GM19372 (cell line): ENCODE results near the gene SYT4.
A peak's percentile ranks its signal among the peaks of the same experiment; 100 is the strongest.
"Not testable (repeated sequence)": the region's sequence is repeated elsewhere in the genome, so short reads cannot be mapped to it uniquely, and the experiment has no call there.

Source experiments
- ATAC-seq: cut with Tn5 transposase; IDR thresholded peaks from one replicate; pipeline ENCODE4 v1.9.1; 2021; ENCODE audit warnings: mild to moderate bottlenecking, low read depth, moderate library complexity; ENCODE audit not compliant: unreplicated experiment

Gene SYT4, protein sequence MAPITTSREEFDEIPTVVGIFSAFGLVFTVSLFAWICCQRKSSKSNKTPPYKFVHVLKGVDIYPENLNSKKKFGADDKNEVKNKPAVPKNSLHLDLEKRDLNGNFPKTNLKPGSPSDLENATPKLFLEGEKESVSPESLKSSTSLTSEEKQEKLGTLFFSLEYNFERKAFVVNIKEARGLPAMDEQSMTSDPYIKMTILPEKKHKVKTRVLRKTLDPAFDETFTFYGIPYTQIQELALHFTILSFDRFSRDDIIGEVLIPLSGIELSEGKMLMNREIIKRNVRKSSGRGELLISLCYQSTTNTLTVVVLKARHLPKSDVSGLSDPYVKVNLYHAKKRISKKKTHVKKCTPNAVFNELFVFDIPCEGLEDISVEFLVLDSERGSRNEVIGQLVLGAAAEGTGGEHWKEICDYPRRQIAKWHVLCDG

DNA sequence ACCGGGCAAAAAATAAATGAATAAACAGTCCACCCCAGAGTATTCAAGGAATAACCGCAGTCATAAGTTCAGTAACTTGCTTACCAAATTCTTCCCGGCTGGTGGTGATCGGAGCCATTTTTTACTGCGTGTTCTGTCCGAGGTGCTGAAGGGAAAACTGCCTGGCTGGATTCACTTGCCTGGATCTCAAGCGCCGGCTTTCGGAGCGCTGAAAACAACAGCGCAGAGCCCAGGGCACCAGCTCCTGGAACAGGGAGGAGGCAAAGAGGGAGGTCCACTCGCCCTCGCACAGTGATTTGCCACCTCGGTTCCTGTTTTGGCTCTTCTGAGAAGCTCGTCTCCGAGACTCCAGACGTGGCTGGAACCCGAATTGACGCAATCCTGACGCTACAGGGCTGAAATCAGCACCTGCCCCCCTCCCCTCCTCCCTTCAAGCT lies at the start of gene SYT4:
SYT4 (minus strand) TSS at position 327 of the 437 bp plus-strand sequence; CDS start at position 118, 209 bp downstream.
- no peak for ATAC-seq

DNA sequence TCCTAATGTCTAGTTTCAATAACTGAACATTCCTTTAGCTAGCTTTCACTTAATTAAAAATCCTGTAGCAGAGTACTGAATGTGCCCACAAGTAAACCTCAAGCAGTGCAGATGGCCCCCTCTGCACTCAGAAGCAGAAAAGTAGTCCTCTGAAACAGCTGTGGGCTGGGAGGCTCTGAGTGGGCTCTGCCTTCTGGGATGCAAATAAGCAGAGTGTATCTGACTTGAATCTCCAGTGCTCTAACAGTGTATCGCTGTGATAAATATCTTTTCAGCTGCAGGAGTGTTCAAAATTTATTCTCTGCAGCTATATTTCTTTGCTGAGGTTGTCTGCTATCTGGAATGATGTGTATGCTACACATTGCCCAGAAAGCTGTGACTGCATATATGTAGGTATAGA lies 44.8 kb upstream of the SYT4 start:
- ATAC-seq: no peak

DNA sequence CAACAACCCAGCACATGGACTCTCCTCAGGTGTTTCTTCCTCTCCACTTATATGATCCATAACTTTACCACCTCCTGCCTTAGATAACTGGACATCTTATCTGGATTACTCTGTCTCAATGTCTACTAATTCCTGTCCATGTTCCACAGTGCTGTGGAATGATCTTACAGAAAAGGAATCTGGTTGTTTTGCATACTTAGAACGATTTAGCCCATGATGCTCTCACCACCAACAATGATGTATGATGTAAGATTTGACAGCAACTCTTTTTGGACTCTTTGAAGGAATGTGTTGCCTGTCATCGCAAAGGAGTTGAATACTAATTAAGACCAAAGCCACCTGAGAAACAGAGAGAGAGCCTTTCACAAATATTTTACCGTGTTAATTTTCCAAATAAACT lies 37.7 kb upstream of the SYT4 start:
- no peak for ATAC-seq

DNA sequence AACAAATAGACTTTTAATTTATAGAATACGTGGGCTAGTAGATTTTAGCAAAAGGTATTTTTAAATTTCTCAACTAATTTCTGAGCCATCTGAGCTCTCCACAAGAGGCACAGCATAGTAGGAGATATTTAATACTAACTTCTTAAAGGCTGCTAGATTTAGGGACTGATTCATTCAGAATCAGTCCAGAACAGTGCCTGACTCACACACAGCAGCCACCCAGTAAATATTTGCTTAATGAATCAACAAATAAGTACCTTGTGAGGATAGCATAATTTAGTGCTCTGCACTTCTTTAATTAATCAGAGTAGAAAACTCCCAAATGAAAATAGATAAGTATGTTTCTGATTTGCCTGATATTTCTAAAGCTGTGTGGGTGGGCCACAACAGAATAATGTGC lies 35.6 kb upstream of the SYT4 start:
- ATAC-seq: no peak

DNA sequence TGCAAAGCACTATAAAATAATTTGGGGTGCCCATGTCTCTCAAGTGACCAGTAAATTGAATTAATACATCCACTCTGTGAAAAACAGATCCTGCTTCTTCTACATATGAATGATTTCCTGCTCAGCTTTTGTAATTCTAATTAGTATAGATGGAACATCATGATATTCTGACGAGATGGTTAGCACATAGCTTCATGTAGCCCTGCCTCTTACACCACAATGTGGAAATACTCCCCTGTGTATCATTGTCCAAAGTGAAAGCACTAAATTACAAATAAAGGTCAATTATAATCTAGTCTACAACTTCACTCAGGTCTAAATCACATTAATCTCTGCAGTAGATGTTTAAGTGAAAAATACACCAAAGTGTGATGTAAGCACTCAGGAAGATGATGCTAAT lies 32.9 kb upstream of the SYT4 start:
- no peak for ATAC-seq

DNA sequence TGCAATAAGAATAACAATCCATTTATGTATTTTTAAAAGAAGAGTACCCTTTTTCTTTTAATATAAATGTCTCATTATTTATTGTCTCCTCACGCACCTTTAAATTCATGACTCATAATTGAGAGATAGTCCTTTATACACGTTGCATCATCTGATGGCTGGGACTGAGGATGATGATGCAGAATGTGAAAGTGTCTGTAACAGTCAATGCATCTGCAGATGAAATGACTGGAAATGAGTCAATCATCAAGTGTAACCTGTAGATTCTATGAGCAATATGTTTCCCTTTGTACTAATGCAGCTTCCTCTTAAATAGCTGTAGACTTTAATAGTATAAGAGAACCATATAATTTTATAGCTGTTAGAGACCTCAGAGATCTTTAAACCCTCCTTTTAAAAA lies 26.1 kb upstream of the SYT4 start:
- ATAC-seq: no peak

DNA sequence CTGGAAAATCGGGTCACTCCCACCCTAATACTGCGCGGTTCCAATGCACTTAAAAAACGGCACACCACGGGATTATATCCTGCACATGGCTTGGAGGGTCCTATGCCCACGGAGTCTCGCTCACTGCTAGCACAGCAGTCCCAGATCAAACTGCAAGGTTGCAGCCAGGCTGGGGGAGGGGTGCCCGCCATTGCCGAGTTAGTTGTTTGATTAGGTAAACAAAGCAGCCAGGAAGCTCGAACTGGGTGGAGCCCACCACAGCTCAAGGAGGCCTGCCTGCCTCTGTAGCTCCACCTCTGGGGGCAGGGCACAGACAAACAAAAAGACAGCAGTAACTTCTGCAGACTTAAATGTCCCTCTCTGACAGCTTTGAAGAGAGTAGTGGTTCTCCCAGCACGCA lies 8.9 kb upstream of the SYT4 start:
- ATAC-seq: not testable (repeated sequence)

DNA sequence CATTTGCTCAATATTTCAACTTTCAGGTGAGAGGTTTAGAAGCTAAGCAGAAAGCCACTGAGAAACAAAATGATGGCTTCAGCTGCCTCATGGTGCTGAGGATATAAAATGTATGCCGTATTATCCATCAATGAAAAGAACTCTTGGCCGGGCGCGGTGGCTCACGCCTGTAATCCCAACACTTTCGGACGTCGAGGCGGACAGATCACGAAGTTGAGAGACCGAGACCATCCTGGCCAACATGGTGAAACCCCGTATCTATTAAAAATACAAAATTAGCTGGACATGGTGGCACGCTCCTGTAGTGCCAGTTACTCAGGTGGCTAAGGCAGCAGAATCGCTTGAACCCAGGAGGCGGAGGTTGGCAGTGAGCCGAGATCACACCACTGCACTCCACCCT lies 6.0 kb upstream of the SYT4 start:
- ATAC-seq: no peak

DNA sequence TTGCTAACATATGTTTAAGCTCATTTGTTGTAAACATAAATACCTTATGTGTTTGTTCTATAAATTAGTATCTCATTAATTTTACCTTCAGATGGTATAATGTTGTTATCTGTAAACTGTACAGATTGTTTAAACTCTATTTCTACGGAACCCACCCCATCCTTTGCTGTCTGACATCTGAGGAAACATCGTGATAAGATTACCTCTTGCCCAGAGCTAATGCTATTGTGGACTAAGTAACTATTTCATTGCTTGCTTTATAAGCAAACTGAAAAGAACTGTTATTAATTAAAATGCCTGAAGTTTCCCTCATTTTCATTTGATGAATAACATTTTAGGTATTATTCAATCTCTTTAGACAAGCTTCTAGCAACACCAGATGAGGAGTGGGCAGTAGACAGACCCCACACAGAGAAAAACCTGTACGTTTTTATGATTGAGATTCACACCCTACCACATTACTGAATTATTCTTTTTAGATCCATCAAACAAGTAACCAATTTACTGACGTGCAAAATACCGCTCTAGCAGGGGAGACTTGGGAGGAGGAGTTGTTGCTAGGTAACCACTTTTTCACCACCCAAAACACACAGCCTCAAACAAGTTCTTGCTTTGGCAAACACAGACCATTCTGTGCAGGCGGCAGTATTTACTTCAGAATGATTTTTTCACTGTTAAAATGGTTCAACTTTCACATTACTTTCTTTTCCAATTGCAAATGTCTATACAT lies 1.9 kb upstream of the SYT4 start:
- peak; percentile 70 for ATAC-seq

DNA sequence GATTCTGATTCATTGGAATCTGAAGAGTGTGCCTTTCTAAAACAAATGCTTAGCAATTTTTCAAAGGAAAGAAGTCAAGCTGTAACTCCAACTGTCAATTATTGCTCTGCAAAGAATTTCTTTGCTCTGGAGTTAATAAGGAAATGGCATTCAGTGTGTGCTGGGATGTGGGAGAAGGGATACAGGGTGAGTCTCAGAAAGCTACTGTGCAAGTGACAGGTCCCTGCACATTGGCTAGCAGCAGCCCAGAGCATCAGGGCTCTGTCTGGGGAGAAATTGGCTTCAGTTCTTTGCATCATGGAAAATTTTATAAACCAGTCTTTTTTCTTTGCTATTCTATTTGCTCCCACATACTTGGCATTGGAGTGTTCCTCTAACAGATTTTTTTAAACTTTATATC lies 1.1 kb upstream of the SYT4 start:
- no peak for ATAC-seq

DNA sequence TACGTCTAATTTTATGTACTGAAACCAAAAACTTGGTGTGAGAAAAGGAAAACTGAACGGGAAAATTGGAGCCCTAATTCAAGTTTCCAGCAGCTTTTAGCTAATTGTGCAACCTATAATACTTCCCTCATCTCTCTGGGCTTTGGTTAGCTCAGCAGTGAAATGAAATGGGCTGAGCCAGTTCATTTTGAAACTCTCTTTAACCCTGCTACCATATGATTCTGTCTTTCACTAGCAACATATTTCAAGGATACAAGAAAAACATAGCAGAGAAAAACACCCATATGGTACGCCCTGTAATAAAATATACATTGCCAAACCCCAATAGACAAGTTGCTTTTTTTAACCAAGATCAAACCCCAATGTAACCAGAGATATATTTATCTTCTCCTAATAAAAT lies 799 bp downstream of the SYT4 start:
- no peak for ATAC-seq

DNA sequence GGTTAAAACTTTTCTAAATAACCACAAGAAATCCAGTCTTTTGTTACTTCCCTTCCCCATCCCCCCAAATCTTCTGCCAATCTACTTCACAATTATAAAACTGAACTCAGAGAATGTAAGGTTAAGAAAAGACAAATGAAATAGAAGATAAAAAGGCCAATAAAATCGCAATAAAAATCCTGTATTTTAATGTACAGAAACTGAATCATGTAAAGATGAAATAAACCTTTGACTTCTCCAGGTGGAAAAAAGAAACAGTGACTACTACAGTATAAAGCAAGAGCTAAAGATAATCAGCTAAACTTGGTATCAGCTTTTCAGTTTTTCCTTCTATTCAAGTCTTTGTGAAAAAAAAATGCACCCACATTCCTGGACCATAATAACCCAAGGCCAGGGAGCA lies 1.7 kb downstream of the SYT4 start:
- no peak for ATAC-seq

DNA sequence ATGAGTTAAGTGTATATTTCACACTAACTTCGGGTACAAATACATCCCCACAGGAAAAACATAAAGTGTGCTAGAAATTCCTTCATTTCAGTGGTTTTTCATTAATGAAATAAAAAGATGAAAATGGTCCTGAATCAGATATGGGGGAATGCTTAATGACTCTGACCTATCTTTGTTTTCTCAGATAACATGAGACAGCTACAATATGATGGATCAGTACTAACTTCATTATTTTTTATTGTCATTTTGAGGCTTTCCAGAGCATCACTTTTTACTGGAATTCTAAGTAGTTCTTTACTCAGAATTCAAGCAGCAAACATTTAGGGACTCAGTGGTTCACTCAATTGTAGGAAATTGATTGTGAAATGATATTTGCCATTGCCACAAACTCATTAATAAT lies 2.8 kb downstream of the SYT4 start:
- ATAC-seq: no peak

DNA sequence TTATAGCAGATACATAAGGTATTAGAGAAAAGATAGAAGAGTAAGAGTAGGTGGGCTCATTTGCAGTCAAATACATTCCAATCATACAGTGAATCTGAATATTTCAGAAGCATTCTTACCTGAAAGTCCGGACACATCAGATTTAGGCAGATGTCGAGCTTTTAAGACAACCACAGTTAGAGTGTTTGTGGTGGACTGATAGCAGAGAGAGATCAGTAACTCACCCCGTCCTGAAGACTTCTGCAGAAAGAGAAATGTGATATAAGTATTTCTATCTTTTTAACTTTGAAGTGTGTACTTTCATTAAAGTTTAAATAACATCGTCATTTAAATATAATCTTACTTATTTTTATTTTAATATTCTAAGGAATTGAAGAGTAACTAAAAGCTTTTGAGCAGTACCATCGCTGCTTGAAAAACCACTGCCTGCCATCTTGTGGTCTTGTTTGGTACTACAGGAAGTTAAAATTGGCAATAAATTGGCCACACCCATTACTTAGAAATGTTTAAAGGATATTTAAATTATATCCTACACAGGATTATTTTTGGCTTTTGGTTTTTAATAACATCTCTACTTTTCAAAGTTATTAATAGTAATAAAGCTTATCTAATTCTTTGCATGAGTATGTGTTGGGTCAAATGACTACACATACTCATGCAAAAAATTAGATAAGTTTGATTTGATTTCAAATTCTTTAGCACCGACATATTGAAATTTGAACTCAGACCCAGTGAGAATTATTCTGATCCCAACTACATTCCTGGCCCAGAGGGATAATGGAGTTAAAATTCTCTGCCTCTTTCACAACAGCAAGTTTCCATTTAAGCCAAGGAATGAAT lies 5.5 kb downstream of the SYT4 start:
- ATAC-seq: peak; percentile 84

DNA sequence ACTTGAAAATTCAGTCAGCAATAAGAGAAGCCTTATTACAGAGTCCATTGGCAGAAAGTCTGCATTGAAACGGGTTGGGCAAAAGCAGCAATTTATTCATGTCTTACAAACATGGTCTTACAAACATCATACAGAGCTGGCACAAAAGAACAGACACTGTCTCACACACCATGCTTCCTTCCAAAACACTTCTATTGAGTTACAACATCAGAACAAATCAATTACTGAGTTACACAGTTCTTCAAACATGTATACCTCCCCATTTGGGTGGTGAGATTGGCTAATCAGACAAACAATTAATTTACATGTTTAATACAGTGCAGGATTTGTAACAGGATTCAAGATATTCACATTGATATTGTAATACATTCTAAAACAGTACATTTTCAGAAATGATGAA lies 9.5 kb downstream of the SYT4 start:
- ATAC-seq: no peak

DNA sequence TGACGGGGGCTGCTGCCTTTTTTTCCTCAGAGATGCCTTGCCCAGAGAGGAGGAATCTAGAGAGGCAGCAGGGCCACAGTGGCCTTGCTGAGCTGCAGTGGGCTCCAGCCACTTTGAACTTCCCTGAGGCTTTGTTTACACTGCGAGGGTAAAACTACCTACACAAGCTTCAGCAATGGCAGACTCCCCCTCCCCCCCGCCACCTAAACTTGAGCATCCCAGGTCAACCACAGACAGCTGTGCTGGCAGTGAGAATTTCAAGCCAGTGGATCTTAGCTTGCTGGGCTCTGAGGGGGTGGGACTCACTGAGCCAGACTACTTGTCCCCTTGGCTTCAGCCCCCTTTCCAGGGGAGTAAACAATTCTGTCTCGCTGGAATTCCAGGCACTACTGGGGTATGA lies 11.8 kb downstream of the SYT4 start:
- ATAC-seq: no peak

DNA sequence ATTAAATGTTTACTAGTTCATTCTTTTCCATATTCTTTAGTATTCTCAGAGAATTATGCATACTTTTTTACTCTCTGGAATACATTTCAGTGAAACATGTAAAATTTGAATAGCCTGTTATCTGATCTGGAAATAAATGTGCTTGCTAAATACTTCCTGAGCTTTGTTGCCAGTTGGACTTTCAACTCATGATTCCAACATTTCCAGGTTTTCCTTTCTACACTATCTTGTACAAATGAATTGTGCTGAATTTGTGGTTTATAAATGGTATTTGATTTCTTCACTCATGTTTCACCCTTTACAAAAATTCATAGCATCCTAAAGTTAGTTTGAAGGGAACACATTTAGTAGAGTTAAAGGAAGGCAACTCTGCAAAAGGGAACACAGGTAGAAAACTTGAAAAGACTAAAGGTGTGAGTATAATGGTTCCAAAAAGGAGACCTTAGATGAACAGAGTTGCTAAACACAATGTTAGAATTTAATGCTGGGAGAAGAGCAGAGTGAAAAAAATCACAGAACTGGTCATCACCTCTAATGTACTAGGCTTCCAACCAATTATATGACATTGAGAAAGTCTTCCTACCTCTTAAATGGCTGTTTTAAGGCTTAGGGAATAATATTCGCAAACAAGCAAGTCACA lies 28.6 kb downstream of the SYT4 start:
- no peak for ATAC-seq

DNA sequence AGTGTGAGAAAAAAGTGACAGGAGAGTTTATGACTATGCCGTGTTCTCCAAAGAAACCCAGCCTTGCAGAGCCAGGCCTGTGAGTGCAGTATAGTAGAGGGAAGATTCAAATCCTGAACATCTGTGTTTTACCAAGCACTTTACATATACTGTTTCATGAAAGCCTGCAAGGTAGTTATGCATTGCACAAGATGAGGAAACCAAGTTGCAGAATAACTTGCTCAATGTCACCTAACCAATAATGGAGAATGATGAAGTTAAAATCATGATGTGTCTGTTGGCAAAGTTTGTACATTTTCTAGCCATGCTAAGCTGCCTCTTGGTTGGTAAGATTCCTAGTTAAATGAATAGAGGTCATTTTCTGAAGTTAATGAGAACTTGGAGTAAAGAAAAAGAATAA lies 29.3 kb downstream of the SYT4 start:
- no peak for ATAC-seq

DNA sequence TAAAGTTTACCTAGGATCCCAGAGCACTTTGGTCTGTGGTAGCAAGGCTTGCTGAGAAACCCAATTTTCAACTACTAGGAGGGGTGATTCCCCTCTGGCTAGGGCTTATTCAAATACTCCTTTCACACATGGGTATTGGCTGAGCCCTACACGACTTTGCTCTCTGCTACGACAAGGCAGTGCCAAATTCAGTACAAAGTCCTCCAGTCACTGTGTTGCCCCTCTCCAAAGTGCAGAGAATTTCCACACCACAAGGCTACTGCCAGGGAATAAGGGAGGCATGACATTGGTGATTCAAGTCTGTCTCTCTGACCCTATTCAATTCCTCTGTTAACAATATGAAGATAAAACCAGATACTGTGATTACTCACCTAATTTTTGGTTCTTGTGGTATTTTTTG lies 38.9 kb downstream of the SYT4 start:
- ATAC-seq: no peak

DNA sequence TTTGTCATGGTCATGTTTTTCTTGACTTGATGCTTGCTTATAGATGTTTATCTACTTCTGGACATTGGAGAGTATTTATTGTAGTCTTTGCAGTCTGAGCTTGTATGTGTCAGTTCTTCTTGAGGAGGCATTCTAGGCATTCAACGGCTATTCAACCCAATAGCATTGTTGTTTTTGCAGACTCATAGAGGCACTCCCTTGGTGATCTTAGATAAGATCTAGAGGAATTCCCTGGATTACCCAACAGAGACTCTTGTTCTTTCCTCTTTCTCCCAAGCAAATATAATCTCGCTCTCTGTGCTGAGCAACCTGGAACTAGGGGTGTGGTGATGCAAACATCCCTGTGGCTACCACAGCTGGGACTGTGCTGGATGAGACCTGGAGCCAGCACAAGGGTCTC lies 40.4 kb downstream of the SYT4 start:
- ATAC-seq: no peak

DNA sequence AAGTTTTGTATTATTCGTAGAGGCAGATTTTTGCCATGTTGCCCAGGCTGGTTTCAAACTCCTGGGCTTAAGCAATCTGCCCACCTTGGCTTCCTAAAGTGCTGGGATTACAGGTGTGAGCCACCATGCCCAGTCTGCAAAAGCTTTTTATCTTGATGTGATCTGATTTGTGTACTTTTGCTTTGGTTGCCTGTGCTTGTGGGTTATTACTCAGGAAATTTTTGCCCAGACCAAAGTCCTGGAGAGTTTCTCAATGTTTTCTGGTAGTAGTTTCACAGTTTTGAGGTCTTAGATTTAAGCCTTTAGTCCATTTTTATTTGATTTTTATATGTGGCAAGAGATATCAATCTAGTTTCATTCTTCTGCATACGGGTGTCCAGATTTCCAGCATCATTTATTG lies 42.4 kb downstream of the SYT4 start:
- ATAC-seq: no peak
